Subcutaneous abdominal adipose tissue (tissue), 5 donors: ENCODE data around the gene ABCG5.

Source experiments
- H3K27ac ChIP-seq: one replicate; pipeline ENCODE4 v1.7.0; 2013; ENCODE audit warnings: low read depth, mild to moderate bottlenecking, inconsistent platforms, low read length, moderate library complexity
- H3K27me3 ChIP-seq, 5 donors: one replicate each; pipeline ENCODE4 v1.7.0; 2013; ENCODE audit warnings: low read length in 5 of 5, inconsistent platforms in 1 of 5; ENCODE audit not compliant: control insufficient read depth in 5 of 5, insufficient read depth in 4 of 5
- H3K36me3 ChIP-seq, 5 donors: one replicate each; pipeline ENCODE4 v1.7.0; 2013; ENCODE audit warnings: low read length in 5 of 5; ENCODE audit not compliant: control insufficient read depth in 5 of 5, insufficient read depth in 5 of 5
- H3K4me1 ChIP-seq, 5 donors: one replicate each; pipeline ENCODE4 v1.7.0; 2013; ENCODE audit warnings: low read length in 5 of 5, mild to moderate bottlenecking in 3 of 5, moderate library complexity in 1 of 5; ENCODE audit not compliant: control insufficient read depth in 5 of 5, insufficient read depth in 5 of 5
- H3K4me3 ChIP-seq, 5 donors: one replicate each; pipeline ENCODE4 v1.7.0; 2013; ENCODE audit warnings: low read length in 5 of 5, low read depth in 1 of 5
- H3K9ac ChIP-seq, 5 donors: one replicate each; pipeline ENCODE4 v1.7.0; 2013; ENCODE audit warnings: low read length in 5 of 5, mild to moderate bottlenecking in 4 of 5, moderate library complexity in 3 of 5
- H3K9me3 ChIP-seq, 5 donors: one replicate each; pipeline ENCODE4 v1.7.0; 2013; ENCODE audit warnings: low read length in 5 of 5; ENCODE audit not compliant: control insufficient read depth in 5 of 5
- donor health status: healthy.
- donor health status: healthy.
- donor health status: healthy.
- donor health status: healthy.
- donor health status: healthy.

Gene ABCG5

DNA sequence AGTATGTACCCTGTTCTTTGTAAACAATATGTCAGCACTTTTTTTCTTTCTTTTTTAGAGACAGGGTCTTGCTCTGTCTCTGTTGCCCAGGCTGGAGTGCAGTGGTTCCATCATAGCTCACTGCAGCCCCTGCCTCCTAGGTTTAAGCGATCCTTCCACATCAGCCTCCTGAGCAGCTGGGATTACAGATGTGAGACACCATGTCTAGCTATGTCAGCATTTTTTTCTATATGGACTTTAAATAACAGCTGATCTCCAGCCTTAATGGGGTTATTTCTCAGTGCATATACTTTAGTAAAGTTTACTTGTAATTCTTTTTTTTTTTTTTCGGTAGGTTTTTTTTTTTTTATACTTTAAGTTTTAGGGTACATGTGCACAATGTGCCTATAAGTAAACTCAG lies 26.6 kb downstream of the ABCG5 start:
- no peaks in the 10 kb centered on the region for H3K9me3 ChIP-seq
- H3K9ac ChIP-seq = no peak overlapping the region
- H3K36me3 ChIP-seq = peaks cover 0 to 13% (median 2%) of the 10 kb centered on the region in 5 donors
- peaks cover 0 to 18% (median 0%) of the 10 kb centered on the region in 5 donors for H3K4me1 ChIP-seq
- no peak overlapping the region for H3K4me3 ChIP-seq
- H3K27ac ChIP-seq = no peak overlapping the region
- no peaks in the 10 kb centered on the region for H3K27me3 ChIP-seq

DNA sequence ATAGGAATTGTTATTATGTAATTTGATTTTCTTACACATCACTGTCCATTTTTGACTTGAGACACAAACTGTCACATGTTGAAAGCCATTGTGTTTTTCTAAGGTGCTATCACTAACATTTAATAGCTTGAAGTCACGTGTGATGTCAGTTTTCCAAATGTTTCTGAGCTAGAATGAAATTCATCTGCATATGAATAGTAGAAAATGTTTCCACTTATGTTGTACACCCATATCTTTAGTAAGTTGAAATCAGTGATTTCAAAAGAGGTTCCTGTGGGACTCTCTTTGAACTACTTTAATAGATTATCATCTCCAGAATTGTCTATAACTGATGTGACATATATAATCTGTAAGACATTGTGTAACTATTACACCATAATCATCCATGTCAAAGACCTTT lies 27.8 kb downstream of the ABCG5 start:
- Histone ChIP-seq H3K9me3 (no peaks in the 10 kb centered on the region), H3K27me3 (no peaks in the 10 kb centered on the region), H3K27ac (no peak overlapping the region), H3K4me3 (no peak overlapping the region), H3K4me1 (peaks cover 0 to 18% (median 0%) of the 10 kb centered on the region in 5 donors), H3K36me3 (peaks cover 0 to 23% (median 2%) of the 10 kb centered on the region in 5 donors), H3K9ac (no peak overlapping the region)

GRCh38 chr2:43810452-43810851 lies 28.2 kb downstream of the ABCG5 start:
- no peaks in the 10 kb centered on the region for H3K9me3 ChIP-seq
- H3K9ac ChIP-seq = no peak overlapping the region
- H3K36me3 ChIP-seq = peaks cover 0 to 25% (median 2%) of the 10 kb centered on the region in 5 donors
- peaks cover 0 to 18% (median 0%) of the 10 kb centered on the region in 5 donors for H3K4me1 ChIP-seq
- H3K4me3 ChIP-seq = no peak overlapping the region
- H3K27me3 ChIP-seq = no peaks in the 10 kb centered on the region
- no peak overlapping the region for H3K27ac ChIP-seq

DNA sequence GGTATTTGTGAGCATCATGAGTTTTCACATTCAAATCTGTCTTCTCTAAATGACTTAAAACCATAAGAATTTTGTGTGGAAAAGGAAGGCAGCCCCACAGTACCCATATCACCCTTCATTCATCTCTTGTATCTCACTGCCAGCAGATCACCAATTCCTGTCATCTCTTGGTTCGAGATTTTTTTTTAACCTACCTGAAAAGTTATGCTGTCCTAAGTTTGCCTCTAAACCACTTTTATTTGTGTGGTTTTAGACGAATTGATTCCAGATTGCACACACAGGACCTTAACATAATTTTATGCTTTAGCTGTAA lies 32.0 kb downstream of the ABCG5 start:
- Histone ChIP-seq H3K4me1 (peaks cover 0 to 28% (median 7%) of the 10 kb centered on the region in 5 donors), H3K4me3 (no peak overlapping the region), H3K27ac (no peak overlapping the region), H3K9me3 (no peaks in the 10 kb centered on the region), H3K27me3 (no peaks in the 10 kb centered on the region), H3K9ac (no peak overlapping the region), H3K36me3 (peaks cover 4 to 27% (median 10%) of the 10 kb centered on the region in 5 donors)

GRCh38 chr2:43803113-43803512 lies 35.5 kb downstream of the ABCG5 start:
- H3K9ac ChIP-seq = no peak overlapping the region
- H3K9me3 ChIP-seq = no peaks in the 10 kb centered on the region
- peaks cover 0 to 19% (median 7%) of the 10 kb centered on the region in 5 donors for H3K4me1 ChIP-seq
- H3K36me3 ChIP-seq = peaks cover 4 to 18% (median 10%) of the 10 kb centered on the region in 5 donors
- H3K4me3 ChIP-seq = no peak overlapping the region
- no peaks in the 10 kb centered on the region for H3K27me3 ChIP-seq
- no peak overlapping the region for H3K27ac ChIP-seq

GRCh38 chr2:43802135-43802534 lies 36.5 kb downstream of the ABCG5 start:
- Histone ChIP-seq H3K36me3 (peaks cover 4 to 18% (median 10%) of the 10 kb centered on the region in 5 donors), H3K27ac (no peak overlapping the region), H3K9ac (no peak overlapping the region), H3K9me3 (no peaks in the 10 kb centered on the region), H3K4me3 (no peak overlapping the region), H3K27me3 (no peaks in the 10 kb centered on the region), H3K4me1 (peaks cover 0 to 11% (median 7%) of the 10 kb centered on the region in 5 donors)

- H3K27me3 ChIP-seq = no peaks in the 10 kb centered on the region
- H3K9ac ChIP-seq = no peak overlapping the region
- H3K9me3 ChIP-seq = no peaks in the 10 kb centered on the region
- H3K4me3 ChIP-seq = no peak overlapping the region
- peaks cover 7 to 16% (median 12%) of the 10 kb centered on the region in 5 donors for H3K36me3 ChIP-seq
- no peak overlapping the region for H3K27ac ChIP-seq
- H3K4me1 ChIP-seq = peaks cover 0 to 10% (median 7%) of the 10 kb centered on the region in 5 donors
These were observed 37.7 kb downstream of the ABCG5 start for GRCh38 chr2:43800894-43801293.

DNA sequence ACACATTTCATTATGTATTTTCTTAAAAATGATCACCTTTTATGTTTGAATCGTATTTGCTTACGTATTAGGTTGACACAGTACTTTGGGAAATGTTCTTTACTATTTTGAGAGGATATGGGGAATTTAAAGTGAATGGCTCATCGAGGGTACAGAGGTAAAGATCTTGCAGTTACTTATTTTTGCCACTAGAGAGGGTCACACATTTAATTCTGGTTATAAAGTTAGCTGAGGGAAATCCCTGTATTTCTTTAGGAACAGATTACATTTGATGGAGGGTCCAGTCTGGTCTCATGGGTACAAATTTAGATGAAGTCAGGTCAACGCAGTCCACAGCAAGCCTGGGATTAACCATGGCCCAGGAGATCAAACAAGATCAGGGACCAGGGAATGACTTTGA lies 40.3 kb downstream of the ABCG5 start:
- Histone ChIP-seq H3K4me1 (peaks cover 0 to 10% (median 7%) of the 10 kb centered on the region in 5 donors), H3K27me3 (no peaks in the 10 kb centered on the region), H3K27ac (no peak overlapping the region), H3K9ac (no peak overlapping the region), H3K4me3 (no peak overlapping the region), H3K36me3 (peaks cover 2 to 18% (median 5%) of the 10 kb centered on the region in 5 donors), H3K9me3 (no peaks in the 10 kb centered on the region)

DNA sequence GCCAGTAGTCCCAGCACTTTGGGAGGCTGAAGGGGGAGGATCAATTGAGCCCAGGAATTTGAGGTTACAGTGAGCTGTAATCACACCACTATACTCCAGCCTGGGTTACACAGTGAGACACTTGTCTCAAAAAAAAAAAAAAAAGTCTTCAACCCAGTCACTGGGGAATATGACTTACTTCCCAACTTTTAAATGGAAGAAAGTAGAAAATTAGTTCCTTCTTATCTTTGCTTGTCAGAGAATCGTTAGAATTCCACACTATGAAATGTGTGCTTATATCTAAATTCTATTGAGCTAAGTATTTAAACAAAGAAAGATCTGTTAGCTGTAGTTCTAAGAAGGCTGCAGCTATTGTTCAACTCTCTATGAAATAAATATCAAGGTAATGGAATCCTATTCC lies 42.4 kb downstream of the ABCG5 start:
- no peaks in the 10 kb centered on the region for H3K9me3 ChIP-seq
- peaks cover 0 to 3% (median 2%) of the 10 kb centered on the region in 5 donors for H3K4me1 ChIP-seq
- no peak overlapping the region for H3K27ac ChIP-seq
- no peak overlapping the region for H3K9ac ChIP-seq
- H3K36me3 ChIP-seq = peaks cover 2 to 23% (median 11%) of the 10 kb centered on the region in 5 donors
- H3K4me3 ChIP-seq = no peak overlapping the region
- no peaks in the 10 kb centered on the region for H3K27me3 ChIP-seq

DNA sequence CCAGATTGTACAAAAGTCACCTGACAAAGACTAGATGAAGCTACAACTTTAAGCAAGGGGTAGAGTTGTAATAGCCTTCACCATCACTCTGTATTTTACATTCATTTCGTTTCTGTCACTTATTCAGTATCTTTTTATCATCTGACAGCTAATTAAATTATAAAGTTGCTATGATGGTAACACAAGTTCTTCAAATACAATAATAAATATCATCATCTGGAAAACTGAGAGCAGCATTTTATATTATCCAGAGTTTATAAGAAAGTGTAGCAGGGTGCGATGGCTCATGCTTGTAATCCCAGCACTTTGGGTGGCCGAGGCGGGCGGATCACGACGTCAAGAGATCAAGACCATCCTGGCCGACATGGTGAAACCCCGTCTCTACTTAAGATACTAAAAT lies 43.7 kb downstream of the ABCG5 start:
- no peaks in the 10 kb centered on the region for H3K27me3 ChIP-seq
- no peak overlapping the region for H3K4me3 ChIP-seq
- peaks cover 0 to 10% (median 5%) of the 10 kb centered on the region in 5 donors for H3K4me1 ChIP-seq
- no peak overlapping the region for H3K27ac ChIP-seq
- no peak overlapping the region for H3K9ac ChIP-seq
- H3K36me3 ChIP-seq = peaks cover 2 to 23% (median 11%) of the 10 kb centered on the region in 5 donors
- H3K9me3 ChIP-seq = no peaks in the 10 kb centered on the region

DNA sequence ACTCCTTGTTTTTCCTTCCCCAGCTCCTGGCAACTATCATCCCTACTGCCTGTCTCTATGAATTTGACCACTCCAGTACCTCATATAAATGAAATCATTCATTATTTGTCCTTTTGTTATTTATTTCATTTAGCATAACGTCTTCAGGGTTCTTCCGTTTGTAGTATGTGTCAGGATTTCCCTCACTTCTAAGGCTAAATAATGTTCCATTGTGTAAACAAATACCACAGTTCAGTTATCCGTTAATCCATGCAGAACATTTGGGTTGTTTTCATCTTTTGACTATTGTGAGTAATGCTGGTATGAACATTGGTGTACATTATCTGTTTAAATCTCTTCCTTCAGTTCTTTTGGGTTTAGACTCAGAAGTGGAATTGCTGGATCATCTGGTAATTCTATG lies 46.0 kb downstream of the ABCG5 start:
- no peak overlapping the region for H3K9ac ChIP-seq
- H3K27ac ChIP-seq = no peak overlapping the region

More for the DNA sequence above, 46.0 kb downstream of the ABCG5 start:
- peaks cover 0 to 16% (median 5%) of the 10 kb centered on the region in 5 donors for H3K4me1 ChIP-seq
- H3K9me3 ChIP-seq = no peaks in the 10 kb centered on the region
- H3K4me3 ChIP-seq = no peak overlapping the region
- H3K36me3 ChIP-seq = peaks cover 8 to 34% (median 11%) of the 10 kb centered on the region in 5 donors
- H3K27me3 ChIP-seq = no peaks in the 10 kb centered on the region
